Loucy (cell line): ENCODE measurements around the gene FIBCD1.

Experiments used
- CTCF ChIP-seq: fragments of 200-600 bp; sonication (generic); conservative IDR thresholded peaks from 2 replicates; pipeline ENCODE4 v1.5.1; 2014; ENCODE audit warnings: mild to moderate bottlenecking, antibody characterized with exemption, low read length
- EZH2phosphoT487 ChIP-seq: fragments of 200-600 bp; IDR thresholded peaks from 2 replicates; pipeline ENCODE4 v1.6.1; 2018; ENCODE audit warnings: antibody characterized with exemption, mild to moderate bottlenecking, moderate library complexity, borderline replicate concordance

DNA sequence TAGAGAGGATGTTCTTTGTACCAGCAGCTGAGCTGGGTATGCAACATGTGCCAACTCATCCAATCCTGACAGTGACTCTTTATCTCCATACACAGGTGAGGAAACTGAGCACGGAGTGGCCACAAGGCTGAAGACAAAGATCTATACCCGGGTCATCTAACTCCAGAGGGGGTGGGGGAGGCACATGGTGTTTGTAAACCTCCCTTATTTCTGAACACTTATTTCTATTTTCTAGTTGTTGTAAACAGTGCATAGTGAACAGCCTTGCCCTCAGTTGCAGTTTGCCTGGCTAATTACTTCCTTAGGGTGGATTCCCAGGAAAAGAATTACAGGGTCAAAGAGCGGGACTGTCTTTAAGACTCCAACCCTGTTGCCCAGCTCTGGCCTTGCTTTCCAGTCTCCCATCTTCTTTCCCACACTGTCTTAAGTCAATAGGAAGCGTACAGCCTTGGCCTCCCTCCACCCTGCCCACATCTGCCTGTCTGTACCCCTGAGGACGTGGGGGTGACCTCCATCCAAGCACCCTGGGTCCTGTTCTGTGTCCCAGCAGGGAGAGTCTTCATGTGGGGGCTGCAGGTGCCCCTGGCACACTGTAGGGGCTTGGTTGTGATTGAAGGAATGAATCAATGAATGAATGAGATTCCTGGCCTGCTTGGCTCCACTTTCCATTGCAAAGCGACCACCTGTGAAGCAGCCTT lies 13.2 kb upstream of the FIBCD1 start:
- TF ChIP-seq CTCF (no peak), EZH2phosphoT487 (no peak)
